HUES48 (cell line): ENCODE data around the gene CTBP2.

Source experiments
- H3K27ac ChIP-seq: one replicate; pipeline ENCODE4 v1.7.0; 2013; ENCODE audit warnings: low read depth, low read length, inconsistent platforms
- H3K27me3 ChIP-seq: 2 replicates; pipeline ENCODE4 v1.6.1; 2013; ENCODE audit warnings: mild to moderate bottlenecking, low read length; ENCODE audit not compliant: control insufficient read depth, insufficient read depth
- H3K36me3 ChIP-seq: 2 replicates; pipeline ENCODE4 v1.6.1; 2013; ENCODE audit warnings: low read length; ENCODE audit not compliant: control insufficient read depth, insufficient read depth
- H3K4me1 ChIP-seq: 2 replicates; pipeline ENCODE4 v1.6.1; 2013; ENCODE audit warnings: mild to moderate bottlenecking, low read length; ENCODE audit not compliant: control insufficient read depth, insufficient read depth
- H3K4me3 ChIP-seq: 2 replicates; pipeline ENCODE4 v1.5.1; 2013; ENCODE audit warnings: mild to moderate bottlenecking, low read depth, low read length
- H3K9ac ChIP-seq: 2 replicates; pipeline ENCODE4 v1.6.1; 2013; ENCODE audit warnings: mild to moderate bottlenecking, low read depth, low read length, moderate library complexity
- H3K9me3 ChIP-seq: 2 replicates; pipeline ENCODE4 v1.6.1; 2013; ENCODE audit warnings: low read length; ENCODE audit not compliant: control insufficient read depth, insufficient read depth

CTBP2 gene

DNA sequence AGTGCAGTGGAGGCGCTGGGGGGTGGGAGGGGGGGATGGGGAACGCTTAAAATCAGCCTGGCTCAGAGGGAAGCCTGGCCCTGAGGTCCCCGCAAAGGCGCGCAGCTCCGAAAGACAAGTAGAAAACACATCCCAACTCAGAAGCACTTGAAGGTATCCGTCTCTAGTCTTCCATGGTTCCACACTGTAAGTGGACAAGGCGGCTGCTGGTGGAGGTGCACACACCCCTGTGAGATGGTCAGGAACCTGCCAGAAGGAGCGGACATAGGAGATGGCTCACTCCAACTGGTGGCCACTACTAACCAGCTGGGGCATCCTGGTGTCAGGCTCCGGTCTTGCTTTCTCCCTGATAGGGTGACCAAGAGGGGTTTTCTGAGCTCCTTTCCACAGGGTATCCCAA, 41.7 kb downstream of the CTBP2 start:
- Histone ChIP-seq H3K27me3 (no peaks in the 10 kb centered on the region), H3K27ac (no peak overlapping the region), H3K9ac (no peak overlapping the region), H3K36me3 (peaks cover 71% of the 10 kb centered on the region), H3K4me1 (peaks cover 58% of the 10 kb centered on the region), H3K4me3 (no peak overlapping the region), H3K9me3 (no peaks in the 10 kb centered on the region)

GRCh38 chr10:125118011-125118611, 42.3 kb downstream of the CTBP2 start:
- Histone ChIP-seq H3K9ac (no peak overlapping the region), H3K4me3 (no peak overlapping the region), H3K4me1 (peaks cover 59% of the 10 kb centered on the region), H3K27ac (no peak overlapping the region), H3K36me3 (peaks cover 65% of the 10 kb centered on the region), H3K9me3 (no peaks in the 10 kb centered on the region), H3K27me3 (no peaks in the 10 kb centered on the region)

- peaks cover 52% of the 10 kb centered on the region for H3K4me1 ChIP-seq
- no peak overlapping the region for H3K9ac ChIP-seq
- no peak overlapping the region for H3K4me3 ChIP-seq
- H3K27ac ChIP-seq: no peak overlapping the region
- no peaks in the 10 kb centered on the region for H3K27me3 ChIP-seq
- no peaks in the 10 kb centered on the region for H3K9me3 ChIP-seq
- peaks cover 52% of the 10 kb centered on the region for H3K36me3 ChIP-seq
Observed at GRCh38 chr10:125116652-125117310, 43.6 kb downstream of the CTBP2 start.

- Histone ChIP-seq H3K4me1 (peaks cover 47% of the 10 kb centered on the region), H3K9ac (no peak overlapping the region), H3K27me3 (no peaks in the 10 kb centered on the region), H3K27ac (no peak overlapping the region), H3K4me3 (no peak overlapping the region), H3K9me3 (no peaks in the 10 kb centered on the region), H3K36me3 (peaks cover 51% of the 10 kb centered on the region)
Observed at GRCh38 chr10:125116041-125116649, 44.2 kb downstream of the CTBP2 start.

DNA sequence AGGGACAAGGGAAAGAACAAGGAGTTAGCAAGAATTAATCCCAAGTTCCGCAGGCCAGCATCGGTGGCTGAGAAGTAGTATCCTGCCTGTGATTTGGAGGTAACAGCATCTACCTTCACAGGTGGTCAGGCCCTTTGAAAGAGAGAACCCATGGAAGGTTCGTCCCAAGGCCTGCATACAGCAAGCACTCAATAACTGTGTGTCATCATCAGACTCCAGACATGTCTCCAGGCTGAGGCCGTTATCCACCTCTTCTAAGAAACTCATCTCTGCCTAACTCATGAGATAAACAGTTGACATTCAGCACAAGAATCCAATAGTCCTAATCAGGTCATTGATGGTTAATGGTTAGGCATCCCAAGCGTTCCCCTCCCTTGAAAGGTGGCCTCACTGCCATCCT, 45.0 kb downstream of the CTBP2 start:
- Histone ChIP-seq H3K4me3 (no peak overlapping the region), H3K4me1 (peaks cover 39% of the 10 kb centered on the region), H3K9ac (no peak overlapping the region), H3K27me3 (no peaks in the 10 kb centered on the region), H3K9me3 (no peaks in the 10 kb centered on the region), H3K27ac (no peak overlapping the region), H3K36me3 (peaks cover 55% of the 10 kb centered on the region)

DNA sequence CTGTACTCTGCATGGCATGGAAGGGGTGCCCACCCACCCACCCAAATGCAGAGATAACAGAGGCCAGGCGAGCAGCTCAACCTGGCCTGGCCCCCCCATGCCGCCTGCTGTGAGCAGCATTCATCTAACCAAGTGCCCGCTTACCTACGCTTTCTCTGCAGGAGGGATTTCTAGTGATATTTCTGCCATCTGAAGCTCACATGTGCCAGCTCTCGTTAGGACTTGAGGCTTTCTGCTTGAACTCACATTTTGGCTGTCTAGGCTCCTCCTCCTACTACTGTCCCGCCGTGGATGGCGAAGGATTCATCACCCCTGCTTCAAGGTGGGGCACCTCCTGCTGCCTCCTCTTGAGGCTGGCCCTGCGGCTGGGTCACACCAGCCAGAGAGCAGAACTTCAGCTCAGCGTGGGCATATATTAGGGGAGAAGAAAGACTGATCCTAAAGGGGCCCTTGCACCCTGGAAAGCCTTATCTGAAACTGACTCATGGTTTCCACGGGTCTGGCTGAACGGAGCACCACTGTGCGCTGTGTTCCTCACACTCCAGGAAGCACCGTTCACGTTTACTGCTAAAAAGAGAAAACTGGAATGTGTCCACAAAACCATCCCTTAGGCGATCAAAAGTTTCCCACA, 45.5 kb downstream of the CTBP2 start:
- no peaks in the 10 kb centered on the region for H3K27me3 ChIP-seq
- peaks cover 34% of the 10 kb centered on the region for H3K4me1 ChIP-seq
- H3K9ac ChIP-seq: no peak overlapping the region
- no peak overlapping the region for H3K27ac ChIP-seq
- H3K36me3 ChIP-seq: peaks cover 56% of the 10 kb centered on the region
- H3K9me3 ChIP-seq: no peaks in the 10 kb centered on the region
- H3K4me3 ChIP-seq: no peak overlapping the region

- Histone ChIP-seq H3K4me3 (no peak overlapping the region), H3K4me1 (peaks cover 23% of the 10 kb centered on the region), H3K9me3 (no peaks in the 10 kb centered on the region), H3K27ac (no peak overlapping the region), H3K9ac (no peak overlapping the region), H3K36me3 (peaks cover 58% of the 10 kb centered on the region), H3K27me3 (no peaks in the 10 kb centered on the region)
Observed at GRCh38 chr10:125113691-125114371, 46.5 kb downstream of the CTBP2 start.

DNA sequence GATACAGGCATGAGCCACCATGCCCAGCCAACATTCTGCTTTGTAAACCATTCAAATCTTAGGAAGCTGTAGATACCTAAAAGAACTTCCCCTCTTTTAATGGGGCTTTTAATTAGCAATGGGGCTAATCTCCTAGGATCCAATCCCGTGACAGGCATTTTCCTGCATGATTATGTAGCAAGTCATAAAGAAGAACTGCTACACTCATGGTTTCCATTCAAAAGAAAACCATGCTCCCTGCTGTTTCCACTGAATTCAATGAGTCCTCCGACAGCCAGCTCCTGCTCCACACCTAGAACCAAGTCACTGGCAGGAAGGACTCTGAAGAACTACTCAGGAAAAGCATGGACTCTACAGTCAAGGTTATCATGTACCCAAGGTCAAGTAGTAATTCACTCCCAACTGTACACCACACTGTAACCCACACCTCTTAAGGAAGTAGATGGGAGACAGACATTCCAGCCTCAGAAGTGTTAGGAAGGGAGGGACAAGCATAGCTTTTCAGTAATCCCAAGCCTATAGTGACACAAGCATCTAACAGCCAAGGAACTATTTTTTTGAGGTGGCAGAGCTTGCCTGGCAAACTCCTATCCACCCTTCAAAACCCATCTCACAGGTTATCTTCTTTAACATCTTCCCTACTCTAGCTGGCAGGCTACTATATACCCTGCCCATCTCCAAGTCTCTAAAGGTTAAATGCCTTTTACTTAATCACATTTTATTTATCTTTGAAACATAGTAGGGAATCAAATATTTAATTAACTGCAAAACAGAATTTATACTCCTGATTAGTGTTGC, 47.5 kb downstream of the CTBP2 start:
- Histone ChIP-seq H3K27ac (no peak overlapping the region), H3K4me1 (peaks cover 16% of the 10 kb centered on the region), H3K4me3 (no peak overlapping the region), H3K36me3 (peaks cover 58% of the 10 kb centered on the region), H3K27me3 (no peaks in the 10 kb centered on the region), H3K9ac (no peak overlapping the region), H3K9me3 (no peaks in the 10 kb centered on the region)

DNA sequence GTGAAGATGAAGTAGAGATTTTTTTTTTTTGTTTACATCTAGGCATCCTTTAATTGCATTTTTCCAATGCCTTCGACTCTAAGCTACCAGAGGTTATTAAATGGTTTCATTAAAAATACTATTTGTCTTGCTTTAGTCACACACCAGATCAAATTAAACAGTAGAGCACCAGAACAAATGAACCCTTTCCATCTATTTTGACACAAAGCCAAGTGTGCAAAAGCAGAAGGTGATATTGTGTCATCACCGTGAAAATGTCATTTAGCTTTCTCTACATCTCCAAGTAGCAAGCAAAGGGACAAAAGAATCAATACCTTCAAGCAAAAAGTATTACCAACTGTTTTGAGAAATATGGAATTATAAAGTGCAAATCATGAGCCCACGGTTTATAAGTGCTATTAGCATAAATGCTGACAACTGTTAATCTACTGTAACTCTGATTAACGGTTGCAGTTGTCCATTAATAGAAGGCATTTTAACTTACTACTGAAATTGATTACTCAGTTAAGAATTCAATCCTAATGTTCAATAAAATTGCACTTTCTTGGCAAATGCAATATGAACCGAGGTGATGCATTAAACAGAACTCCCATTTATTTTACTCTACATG, 49.1 kb downstream of the CTBP2 start:
- peaks cover 73% of the 10 kb centered on the region for H3K36me3 ChIP-seq

DNA sequence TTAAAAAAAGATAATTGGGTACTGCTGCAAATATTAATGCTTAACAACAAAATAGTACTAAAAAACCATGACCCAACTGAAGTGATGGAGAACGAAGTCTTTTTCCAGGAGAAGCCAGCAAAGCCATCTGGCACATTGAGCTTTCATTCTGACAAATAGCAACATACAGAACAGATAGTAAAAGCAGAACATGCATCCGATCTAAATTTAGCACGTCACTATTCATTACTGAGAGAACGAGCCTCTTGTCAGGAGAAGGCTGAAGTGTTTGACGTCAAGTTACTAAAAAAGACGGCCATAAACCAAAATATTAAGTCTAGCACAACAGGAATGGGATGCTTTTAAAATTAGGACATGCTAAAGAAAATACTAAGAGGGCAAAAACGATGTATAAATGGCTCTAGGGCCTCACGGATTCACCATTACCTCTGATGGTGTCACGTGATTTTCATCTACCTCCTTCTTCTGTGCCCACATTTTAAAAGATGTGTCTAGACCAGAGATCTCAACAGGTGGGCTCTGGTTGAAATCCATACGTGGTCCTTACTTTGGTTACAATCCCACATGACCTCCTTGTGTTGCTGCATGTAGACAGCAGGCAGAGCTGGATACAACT, 52.3 kb downstream of the CTBP2 start:
- H3K9me3 ChIP-seq: no peaks in the 10 kb centered on the region

More for the DNA sequence above, 49.1 kb downstream of the CTBP2 start:
- H3K9ac ChIP-seq: no peak overlapping the region
- no peaks in the 10 kb centered on the region for H3K9me3 ChIP-seq
- H3K4me1 ChIP-seq: peaks cover 16% of the 10 kb centered on the region; the same call in 1 of the 2 replicates
- no peak overlapping the region for H3K4me3 ChIP-seq
- H3K27me3 ChIP-seq: no peaks in the 10 kb centered on the region
- H3K27ac ChIP-seq: no peak overlapping the region

More for the DNA sequence above, 52.3 kb downstream of the CTBP2 start:
- H3K9ac ChIP-seq: no peak overlapping the region
- H3K27ac ChIP-seq: no peak overlapping the region
- no peak overlapping the region for H3K4me3 ChIP-seq
- peaks cover 24% of the 10 kb centered on the region for H3K4me1 ChIP-seq
- H3K27me3 ChIP-seq: no peaks in the 10 kb centered on the region
- peaks cover 58% of the 10 kb centered on the region for H3K36me3 ChIP-seq
